ENCODE results near the gene CDH13. TPM values are rescaled to one million over a fixed set of nuclear protein-coding genes. Genes with fewer than 3 reads are reported as not detected.

Gene CDH13
- total and polyA plus RNA-seq, 7 donors: 6.1 to 30.7 (median 22.8) TPM

DNA sequence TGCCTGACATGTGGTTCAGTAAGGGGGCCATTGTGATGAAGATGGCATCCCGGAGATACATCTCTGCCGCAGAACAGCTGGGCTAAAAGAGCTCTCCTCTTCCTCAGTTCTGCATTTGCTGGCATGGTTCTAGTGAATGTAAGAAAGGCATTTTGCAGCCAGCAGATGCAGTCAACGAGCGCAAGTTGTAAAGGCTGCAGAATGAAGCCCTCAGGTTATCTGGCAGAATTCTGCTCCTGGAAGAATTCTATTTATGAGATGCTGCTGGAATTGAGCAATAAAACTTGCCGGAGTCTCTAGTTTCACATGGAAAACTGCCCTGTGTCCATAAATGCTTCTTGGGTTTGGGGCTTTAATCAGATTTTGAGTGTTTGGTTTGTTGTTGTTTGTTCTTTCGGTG lies 1004.2 kb downstream of the CDH13 start:
- no peaks in the 10 kb centered on the region for H3K36me3 ChIP-seq (ENCODE audit: insufficient read depth in 1 of 2, low read depth in 1 of 2)
- 58 to 69% (median 68%) methylated on average over 6 of the region's 6 CpGs for WGBS, 3 donors
- TF ChIP-seq, protein P1, sequence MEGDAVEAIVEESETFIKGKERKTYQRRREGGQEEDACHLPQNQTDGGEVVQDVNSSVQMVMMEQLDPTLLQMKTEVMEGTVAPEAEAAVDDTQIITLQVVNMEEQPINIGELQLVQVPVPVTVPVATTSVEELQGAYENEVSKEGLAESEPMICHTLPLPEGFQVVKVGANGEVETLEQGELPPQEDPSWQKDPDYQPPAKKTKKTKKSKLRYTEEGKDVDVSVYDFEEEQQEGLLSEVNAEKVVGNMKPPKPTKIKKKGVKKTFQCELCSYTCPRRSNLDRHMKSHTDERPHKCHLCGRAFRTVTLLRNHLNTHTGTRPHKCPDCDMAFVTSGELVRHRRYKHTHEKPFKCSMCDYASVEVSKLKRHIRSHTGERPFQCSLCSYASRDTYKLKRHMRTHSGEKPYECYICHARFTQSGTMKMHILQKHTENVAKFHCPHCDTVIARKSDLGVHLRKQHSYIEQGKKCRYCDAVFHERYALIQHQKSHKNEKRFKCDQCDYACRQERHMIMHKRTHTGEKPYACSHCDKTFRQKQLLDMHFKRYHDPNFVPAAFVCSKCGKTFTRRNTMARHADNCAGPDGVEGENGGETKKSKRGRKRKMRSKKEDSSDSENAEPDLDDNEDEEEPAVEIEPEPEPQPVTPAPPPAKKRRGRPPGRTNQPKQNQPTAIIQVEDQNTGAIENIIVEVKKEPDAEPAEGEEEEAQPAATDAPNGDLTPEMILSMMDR (IDR thresholded peaks at IDR 0.05): no peak
- no peak overlapping the region for H3K4me3 ChIP-seq
- intact Hi-C loops (cut with DNase I): no loop called here
- H3K27me3 ChIP-seq (ENCODE audit: insufficient read depth in 3 of 3, low read length in 2 of 3): no peaks in the 10 kb centered on the region
- DNase-seq: no peak
- no peaks in the 10 kb centered on the region for H3K9me3 ChIP-seq
- no peak overlapping the region for H3K27ac ChIP-seq
- H3K4me1 ChIP-seq: no peaks in the 10 kb centered on the region
- ATAC-seq: no peak

DNA sequence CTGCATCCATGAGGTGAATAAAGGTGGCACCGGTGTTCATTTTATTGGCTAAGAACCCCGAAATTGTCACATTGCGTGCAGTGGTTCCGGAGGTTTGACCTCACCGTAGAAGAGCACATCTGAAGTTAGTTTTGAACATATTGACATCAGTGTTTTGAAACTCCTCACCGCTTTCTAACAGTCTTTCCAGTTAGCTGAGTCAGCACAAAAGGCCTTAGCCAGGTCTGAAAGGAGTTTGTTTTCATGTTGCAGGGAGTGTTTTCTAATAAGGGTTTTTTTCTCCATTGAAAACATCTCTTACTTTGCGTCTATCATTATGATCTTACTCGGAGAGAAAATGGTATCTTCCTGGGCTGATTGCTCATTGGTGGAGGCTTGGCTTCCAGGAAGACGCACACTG lies 1006.5 kb downstream of the CDH13 start:
- 95 to 97% (median 95%) methylated on average over 9 of the region's 9 CpGs for WGBS, 3 donors
- TF ChIP-seq, protein P1 (IDR thresholded peaks at IDR 0.05): no peak
- intact Hi-C loops (cut with DNase I): no loop called here
- DNase-seq (no peak), ATAC-seq (no peak)
- Histone ChIP-seq H3K4me1 (no peaks in the 10 kb centered on the region), H3K4me3 (no peak overlapping the region), H3K27me3 (ENCODE audit: insufficient read depth in 3 of 3, low read length in 2 of 3) (no peaks in the 10 kb centered on the region), H3K27ac (no peak overlapping the region), H3K36me3 (ENCODE audit: insufficient read depth in 1 of 2, low read depth in 1 of 2) (no peaks in the 10 kb centered on the region), H3K9me3 (no peaks in the 10 kb centered on the region)

DNA sequence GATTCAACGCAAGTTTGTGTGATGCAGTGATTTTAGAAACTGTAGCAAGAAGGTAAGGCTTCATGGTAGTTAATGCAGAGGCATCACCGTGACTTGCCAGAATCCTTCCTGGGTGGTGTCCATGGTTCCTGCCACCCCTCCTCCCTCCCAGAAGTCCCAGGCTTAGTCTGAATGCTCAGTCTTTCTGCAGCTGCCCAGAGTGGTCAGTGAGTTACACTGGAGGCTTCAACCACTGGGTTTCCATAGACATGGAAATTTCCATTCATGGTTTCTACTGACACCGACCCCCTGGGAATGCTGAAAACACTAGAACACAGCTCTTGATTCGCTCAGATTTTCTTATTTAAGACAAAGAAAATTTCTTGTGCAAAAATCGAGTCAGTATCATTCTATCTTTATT lies 1021.6 kb downstream of the CDH13 start:
- intact Hi-C loops (cut with DNase I): no loop called here
- Histone ChIP-seq H3K9me3 (no peaks in the 10 kb centered on the region), H3K27me3 (ENCODE audit: insufficient read depth in 3 of 3, low read length in 2 of 3) (no peaks in the 10 kb centered on the region), H3K4me3 (no peak overlapping the region), H3K27ac (no peak overlapping the region), H3K4me1 (no peaks in the 10 kb centered on the region), H3K36me3 (ENCODE audit: insufficient read depth in 1 of 2, low read depth in 1 of 2) (no peaks in the 10 kb centered on the region)
- TF ChIP-seq, protein P1 (IDR thresholded peaks at IDR 0.05): no peak
- WGBS, 3 donors: 55 to 68% (median 63%) methylated on average over 5 of the region's 5 CpGs
- DNase-seq (no peak), ATAC-seq (no peak)

DNA sequence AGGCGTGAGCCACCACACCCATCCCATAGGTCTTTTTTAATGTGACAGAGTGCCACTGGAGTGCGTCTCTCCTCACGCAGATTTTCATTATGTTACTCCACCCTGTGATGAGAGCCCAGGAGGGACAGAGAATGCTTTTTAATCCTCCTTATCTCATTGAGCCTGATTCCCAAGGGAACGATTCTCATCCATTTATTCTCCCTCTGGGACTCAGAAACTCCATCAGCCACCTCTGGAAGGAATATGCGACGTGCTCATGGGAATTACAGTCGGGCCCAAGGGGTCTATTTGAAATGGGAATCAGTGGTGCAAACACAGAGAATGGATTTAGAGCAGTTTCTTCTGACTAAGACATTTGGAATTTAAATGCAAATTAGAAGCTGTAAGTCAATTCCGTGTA lies 1025.1 kb downstream of the CDH13 start:
- ATAC-seq (no peak), DNase-seq (no peak)
- 88 to 92% (median 91%) methylated on average over 8 of the region's 8 CpGs for WGBS, 3 donors
- no peaks in the 10 kb centered on the region for H3K27me3 ChIP-seq (ENCODE audit: insufficient read depth in 3 of 3, low read length in 2 of 3)
- TF ChIP-seq, protein P1 (IDR thresholded peaks at IDR 0.05): no peak
- no peaks in the 10 kb centered on the region for H3K4me1 ChIP-seq
- H3K36me3 ChIP-seq (ENCODE audit: insufficient read depth in 1 of 2, low read depth in 1 of 2): no peaks in the 10 kb centered on the region
- H3K4me3 ChIP-seq: no peak overlapping the region
- intact Hi-C loops (cut with DNase I): no loop called here
- no peaks in the 10 kb centered on the region for H3K9me3 ChIP-seq
- H3K27ac ChIP-seq: no peak overlapping the region

DNA sequence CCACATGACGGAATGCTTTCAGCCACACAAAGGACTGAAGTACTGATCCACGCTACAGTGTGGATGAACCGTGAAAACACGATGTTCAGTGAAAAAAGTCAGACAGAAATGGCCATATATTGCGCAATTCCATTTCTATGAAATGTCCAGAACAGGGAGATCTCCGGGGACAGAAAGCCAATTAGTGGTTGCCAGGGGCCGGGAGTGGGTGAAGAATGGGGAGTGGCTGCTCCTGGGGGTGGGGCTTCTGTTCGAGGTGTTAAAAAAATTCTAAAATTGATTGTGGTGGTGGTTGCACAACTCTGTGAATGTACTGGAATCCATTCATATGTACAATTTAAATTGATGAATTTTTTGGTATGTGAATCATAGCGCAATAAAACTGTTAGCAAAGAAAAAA lies 1026.2 kb downstream of the CDH13 start:
- Histone ChIP-seq H3K27ac (no peak overlapping the region), H3K27me3 (ENCODE audit: insufficient read depth in 3 of 3, low read length in 2 of 3) (no peaks in the 10 kb centered on the region), H3K4me1 (no peaks in the 10 kb centered on the region), H3K36me3 (ENCODE audit: insufficient read depth in 1 of 2, low read depth in 1 of 2) (no peaks in the 10 kb centered on the region), H3K4me3 (no peak overlapping the region), H3K9me3 (no peaks in the 10 kb centered on the region)
- 68 to 80% (median 73%) methylated on average over 9 of the region's 9 CpGs for WGBS, 3 donors
- intact Hi-C loops (cut with DNase I): no loop called here
- TF ChIP-seq, protein P1 (IDR thresholded peaks at IDR 0.05): no peak
- no peak for ATAC-seq
- no peak for DNase-seq

Measured in psoas muscle (tissue), 8 donors.